Fibroblast of skin of right biceps (primary cell): ENCODE data around the gene SLC4A3.
"Not testable (repeated sequence)": the region's sequence is repeated elsewhere in the genome, so short reads cannot be mapped to it uniquely, and the experiment has no call there.

ENCODE experiments used
- DNase-seq: peaks from one replicate; pipeline ENCODE4 v3.0.0-alpha.2; 2013

Gene SLC4A3

DNA sequence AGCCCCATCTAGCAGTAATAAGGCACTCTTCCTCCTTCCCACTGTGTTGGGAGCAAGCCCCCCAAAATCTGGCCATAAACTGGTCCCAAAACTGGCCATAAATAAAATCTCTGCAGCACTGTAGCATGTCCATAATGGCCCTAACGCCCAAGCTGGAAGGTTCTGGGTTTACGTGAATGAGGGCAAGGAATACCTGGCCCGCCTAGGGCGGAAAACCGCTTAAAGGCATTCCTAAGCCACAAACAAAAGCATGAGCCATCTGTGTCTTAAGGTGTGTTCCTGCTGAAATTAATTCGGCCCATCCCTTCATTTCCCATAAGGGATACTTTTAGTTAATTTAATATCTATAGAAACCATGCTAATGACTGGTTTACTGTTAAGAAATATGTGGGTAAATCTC is 24.2 kb downstream of the SLC4A3 start:
- not testable (repeated sequence) for DNase-seq

- DNase-seq: peak; percentile 58
Measured at GRCh38 chr2:219656526-219656925, 29.1 kb downstream of the SLC4A3 start.

DNA sequence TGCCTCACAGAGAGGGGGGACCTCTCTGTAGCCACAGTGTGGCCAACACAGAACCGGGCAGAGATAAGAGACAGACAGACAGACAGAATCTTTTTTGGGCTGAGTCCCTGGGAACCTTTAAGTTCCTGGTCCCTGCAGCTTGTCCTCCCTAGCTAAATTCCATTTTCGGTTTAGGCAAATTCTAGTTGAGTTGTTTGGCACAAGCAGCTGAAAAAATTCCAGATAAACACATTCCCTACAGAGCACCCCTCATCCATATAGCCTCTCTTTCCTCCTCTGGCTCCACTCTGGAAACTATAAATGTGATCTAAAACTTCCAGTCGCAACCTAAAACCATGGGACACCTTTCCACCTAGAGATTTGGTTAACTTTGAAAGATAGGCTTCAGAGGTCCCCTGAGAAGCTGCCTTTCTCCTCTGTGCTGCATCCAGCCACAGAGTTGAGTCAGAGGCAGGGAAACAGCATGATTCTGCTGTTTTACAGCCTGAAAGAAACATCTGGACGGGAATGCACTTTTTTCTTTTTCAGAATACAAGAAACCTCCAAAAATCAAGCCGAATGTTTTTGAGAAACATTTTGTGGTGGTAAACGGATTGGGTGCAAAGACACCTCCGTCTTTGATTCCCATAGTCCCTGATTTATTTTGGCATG is 30.9 kb downstream of the SLC4A3 start:
- peak; percentile 36 for DNase-seq

GRCh38 chr2:219658874-219659273 is 31.4 kb downstream of the SLC4A3 start:
- no peak for DNase-seq

GRCh38 chr2:219661197-219661954 is 33.9 kb downstream of the SLC4A3 start:
- DNase-seq: no peak

- peak; percentile 68 for DNase-seq
Measured at GRCh38 chr2:219661955-219662395, 34.5 kb downstream of the SLC4A3 start.

DNA sequence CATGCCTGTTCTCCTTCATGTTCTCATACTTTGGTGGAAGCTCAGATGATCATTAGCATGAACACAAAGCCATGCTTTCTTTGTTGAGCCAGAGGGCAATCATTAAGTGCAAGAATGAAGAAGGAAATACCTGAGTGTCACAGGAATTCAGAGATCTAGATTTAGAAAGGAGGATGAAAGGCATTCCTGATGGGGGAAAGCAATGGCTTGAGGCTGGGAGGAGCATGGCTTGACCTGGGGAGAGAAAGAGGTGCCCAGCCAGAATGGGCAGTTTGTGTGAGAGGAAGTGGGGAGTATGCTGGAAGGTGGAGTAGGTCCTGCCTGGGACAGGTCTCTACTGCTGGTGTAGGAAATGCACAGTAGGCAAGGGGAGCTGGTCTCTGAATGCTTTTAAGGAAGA is 35.1 kb downstream of the SLC4A3 start:
- no peak for DNase-seq

DNA sequence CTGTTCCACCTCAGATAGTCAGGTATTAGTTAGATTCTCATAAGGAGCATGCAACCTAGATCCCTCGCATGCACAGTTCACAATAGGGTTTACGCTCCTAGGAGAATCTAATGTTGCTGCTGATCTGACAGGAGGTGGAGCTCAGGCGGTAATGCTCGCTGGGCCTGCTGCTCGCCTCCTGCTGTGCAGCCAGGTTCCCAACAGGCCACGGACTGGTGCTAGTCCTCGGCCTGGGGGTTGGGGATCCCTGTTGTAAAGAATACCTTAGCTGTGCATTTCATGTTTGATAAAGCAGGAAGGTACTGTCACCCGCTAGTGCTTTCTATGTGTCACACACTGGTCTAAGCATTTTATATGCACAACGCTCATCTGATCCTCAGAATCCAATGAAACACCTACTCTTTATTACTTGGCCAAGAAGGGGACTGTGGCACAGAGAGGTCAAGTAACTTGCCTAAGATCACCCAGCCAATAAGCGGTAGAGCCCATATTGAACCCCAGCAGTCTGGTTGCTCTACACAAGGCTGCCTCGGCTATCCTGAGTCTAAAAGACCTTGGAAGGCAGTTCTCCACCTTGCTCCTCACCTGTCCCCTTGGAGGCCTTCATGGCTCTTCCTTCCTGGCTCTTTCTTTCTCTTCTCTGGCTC is 35.8 kb downstream of the SLC4A3 start:
- no peak for DNase-seq

DNA sequence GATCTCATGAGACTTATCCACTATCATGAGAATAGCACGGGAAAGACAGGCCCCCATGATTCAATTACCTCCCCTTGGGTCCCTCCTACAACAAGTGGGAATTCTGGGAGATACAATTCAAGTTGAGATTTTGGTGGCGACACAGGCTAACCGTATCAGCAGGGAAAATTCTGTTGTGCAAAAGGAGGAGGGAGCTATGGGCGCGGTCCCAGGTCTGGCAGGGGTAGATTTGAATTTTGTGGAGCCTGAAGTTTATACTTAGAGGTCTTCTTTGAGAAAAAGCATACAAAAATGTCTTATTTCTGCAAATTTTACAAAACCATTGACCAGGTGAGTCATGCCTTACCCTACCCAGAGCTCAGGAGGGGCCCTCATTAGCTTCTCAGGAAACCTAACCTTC is 36.6 kb downstream of the SLC4A3 start:
- no peak for DNase-seq

DNA sequence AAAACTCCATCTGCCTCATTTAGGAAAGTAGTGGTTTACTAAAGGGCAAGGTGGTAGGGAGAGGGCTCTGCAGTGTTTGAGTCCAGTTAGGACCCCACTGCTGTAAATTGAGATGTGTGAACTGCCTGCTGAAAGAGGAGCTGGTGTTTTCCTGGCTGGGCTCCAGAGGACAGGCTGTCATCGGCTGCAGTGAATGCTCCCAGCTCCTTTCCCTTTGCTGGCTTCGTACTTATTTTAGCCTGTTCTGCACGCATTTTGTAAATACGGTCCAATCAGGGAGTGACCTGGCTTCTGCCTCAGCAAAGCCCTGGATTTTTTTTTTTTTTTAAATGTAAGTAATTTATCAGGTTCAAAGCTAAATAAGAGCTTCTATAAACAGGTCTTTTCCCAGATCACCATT is 37.5 kb downstream of the SLC4A3 start:
- peak; percentile 36 for DNase-seq

- DNase-seq: no peak
Measured at GRCh38 chr2:219665926-219666325, 38.5 kb downstream of the SLC4A3 start.

DNA sequence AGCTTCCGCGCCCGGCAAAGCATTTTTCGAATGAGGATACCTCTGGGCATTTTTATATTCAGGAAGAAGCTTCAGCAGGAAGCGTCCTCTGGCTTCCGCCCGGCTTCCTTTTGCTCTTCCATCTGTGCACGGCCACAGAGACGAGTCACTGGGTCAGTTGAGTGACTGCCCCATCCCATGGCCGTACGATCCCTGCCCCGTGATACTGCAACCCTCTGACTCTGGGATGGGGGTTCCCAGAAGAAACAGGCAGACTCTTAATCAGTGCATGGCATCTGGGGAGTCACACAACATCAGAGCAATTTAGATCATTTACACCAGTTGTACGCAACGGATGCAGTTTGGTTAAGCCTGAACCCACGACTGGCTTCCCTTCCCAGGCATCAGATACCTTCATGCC is 40.9 kb downstream of the SLC4A3 start:
- no peak for DNase-seq

DNA sequence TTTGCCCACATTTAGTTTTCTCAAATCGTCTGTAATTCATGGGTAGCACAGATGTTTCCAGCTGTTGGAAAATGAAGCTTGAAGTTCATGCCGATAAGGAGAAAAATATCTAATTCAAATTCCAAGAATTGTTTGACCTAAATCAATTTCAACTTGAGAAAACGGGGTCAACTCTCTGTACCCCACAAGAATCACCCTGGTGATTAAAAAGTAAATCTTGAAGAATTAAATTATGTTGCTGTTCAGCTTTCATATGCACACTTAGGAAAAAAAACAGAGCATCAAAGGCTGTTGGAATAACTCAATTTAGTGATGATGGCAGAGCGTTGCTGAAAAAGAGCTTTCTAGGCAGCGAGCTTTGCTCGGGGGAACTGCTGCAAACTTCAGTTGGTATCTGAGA is 43.0 kb downstream of the SLC4A3 start:
- DNase-seq: no peak

DNA sequence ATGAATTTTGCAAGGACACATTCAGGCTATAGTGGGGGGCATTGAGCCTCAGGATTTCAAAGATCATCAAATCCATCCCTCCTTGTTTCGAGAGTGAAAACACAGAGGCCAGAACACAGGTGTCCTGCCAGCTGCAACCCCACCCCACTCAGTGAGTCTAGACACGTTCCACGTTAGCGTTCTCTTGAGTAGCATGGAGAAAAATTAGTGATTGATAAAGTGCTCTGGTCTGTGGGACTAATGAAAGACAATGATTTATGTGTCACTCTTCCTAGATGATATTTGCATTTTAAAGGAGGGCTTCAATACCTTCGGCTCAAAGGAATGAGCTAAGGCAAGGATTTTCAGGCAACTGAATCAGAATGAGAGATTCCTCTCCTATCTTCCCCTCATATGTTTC is 43.8 kb downstream of the SLC4A3 start:
- no peak for DNase-seq

GRCh38 chr2:219672406-219672805 is 45.0 kb downstream of the SLC4A3 start:
- DNase-seq: no peak

- DNase-seq: no peak
Measured at GRCh38 chr2:219675221-219675620, 47.8 kb downstream of the SLC4A3 start.

- no peak for DNase-seq
Measured at GRCh38 chr2:219676586-219676985, 49.2 kb downstream of the SLC4A3 start.

GRCh38 chr2:219679041-219679440 is 51.6 kb downstream of the SLC4A3 start:
- DNase-seq: no peak

GRCh38 chr2:219679571-219679970 is 52.1 kb downstream of the SLC4A3 start:
- DNase-seq: no peak

GRCh38 chr2:219680958-219681693 is 53.7 kb downstream of the SLC4A3 start:
- no peak for DNase-seq

- peak; percentile 74 for DNase-seq
Measured at GRCh38 chr2:219681694-219682300, 54.4 kb downstream of the SLC4A3 start.

GRCh38 chr2:219683474-219683873 is 56.0 kb downstream of the SLC4A3 start:
- not testable (repeated sequence) for DNase-seq
